SK-MEL-5 (cell line): ENCODE data around the gene ERBB4. TPM values are rescaled to one million over a fixed set of nuclear protein-coding genes. Genes with fewer than 3 reads are reported as not detected.
A peak's percentile ranks its signal among the peaks of the same experiment; 100 is the strongest.
"Not testable (repeated sequence)": the region's sequence is repeated elsewhere in the genome, so short reads cannot be mapped to it uniquely, and the experiment has no call there.

Experiments used
- DNase-seq: peaks from one replicate; pipeline ENCODE4 v3.0.0-alpha.2; 2016; ENCODE audit warnings: low read depth, low spot score
- in situ Hi-C: cut with HindIII; loops from 2 replicates; pipeline ENCODE4 v1.10.0; 2016; ENCODE audit warnings: low sequenced_read_pairs, high pct_unique_total_duplicates, low pct_unique_long_range_greater_than_20kb
- total RNA-seq: library from RNA; depleted of rRNA; stranded (reverse); fragments of >200 nt; shearing (Covaris generic); gene quantifications from 2 replicates; pipeline ENCODE4 v1.2.3, GENCODE V29; 2014

The ERBB4 gene
- total RNA-seq, 1 experiment from 2014 or later: 0.32 TPM

DNA sequence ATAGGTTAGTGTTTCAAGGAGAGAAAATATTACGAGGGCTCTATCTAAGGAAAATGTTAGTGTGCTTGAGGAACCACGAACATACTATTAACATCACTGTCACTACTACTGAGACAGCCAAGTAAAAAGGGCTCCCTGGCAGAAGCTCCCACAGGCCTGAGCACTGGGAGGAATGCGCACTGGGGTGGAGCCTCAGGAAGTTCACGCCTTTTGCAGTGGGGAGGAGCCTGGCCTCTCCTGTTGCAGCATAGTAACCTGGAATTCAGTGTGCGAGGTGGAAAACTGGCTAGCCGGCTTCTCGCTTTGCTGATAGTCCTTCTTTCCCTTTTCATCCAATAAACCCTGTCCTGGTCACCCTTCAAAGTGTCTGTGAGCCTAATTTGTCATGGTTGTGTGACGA is 250.3 kb downstream of the ERBB4 start:
- in situ Hi-C loops: no loop called here
- no peak for DNase-seq

- no peak for DNase-seq
- in situ Hi-C loops: no loop called here
Observed at GRCh38 chr2:212284166-212284565, 254.4 kb downstream of the ERBB4 start.

GRCh38 chr2:212282671-212283261 is 255.8 kb downstream of the ERBB4 start:
- DNase-seq: no peak
- in situ Hi-C loops: no loop called here

- in situ Hi-C loops: no loop called here
- no peak for DNase-seq
Observed at GRCh38 chr2:212276813-212277212, 261.8 kb downstream of the ERBB4 start.

- DNase-seq: peak; percentile 5
- in situ Hi-C loops: no loop called here
Observed at GRCh38 chr2:212274215-212274614, 264.4 kb downstream of the ERBB4 start.

DNA sequence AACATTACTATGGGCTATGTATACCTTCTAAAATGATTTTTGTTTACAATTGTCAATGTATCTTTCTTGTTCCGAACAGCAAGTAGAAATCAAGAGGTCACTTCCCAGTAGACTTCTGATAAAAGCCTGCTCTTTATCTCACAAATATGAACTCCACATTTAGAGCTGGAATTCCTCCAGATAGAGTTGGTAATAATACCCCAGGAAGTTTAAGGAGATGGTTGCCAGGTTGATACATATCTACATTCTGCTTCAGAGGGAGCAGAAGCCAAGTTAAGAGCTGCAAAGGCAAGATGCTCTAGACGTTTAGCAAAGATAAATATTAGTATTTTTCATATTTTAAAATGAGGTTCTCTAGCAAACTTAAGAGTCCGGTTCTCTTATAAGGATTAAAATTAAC is 267.0 kb downstream of the ERBB4 start:
- no peak for DNase-seq
- in situ Hi-C loops: no loop called here

- in situ Hi-C loops: no loop called here
- no peak for DNase-seq
Observed at GRCh38 chr2:212269005-212269404, 269.6 kb downstream of the ERBB4 start.

DNA sequence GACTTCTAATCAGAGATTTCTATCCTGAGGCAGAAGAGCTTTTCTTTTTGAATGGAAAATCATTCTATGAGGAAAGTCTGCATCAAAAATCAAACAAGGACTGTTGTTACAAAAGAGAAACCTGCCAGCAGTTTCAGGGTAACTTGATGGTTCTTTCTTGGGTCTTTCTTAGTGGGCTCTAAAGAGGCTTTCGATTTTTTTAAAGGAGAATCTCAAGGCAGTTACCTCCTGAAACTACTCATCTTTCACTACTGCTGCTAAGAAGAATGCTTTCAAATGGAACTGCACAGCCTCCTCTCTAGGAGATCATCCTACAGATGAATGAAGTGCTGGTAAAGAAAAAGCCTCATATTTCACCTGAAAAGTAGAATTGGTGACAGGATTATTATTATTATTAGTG is 272.3 kb downstream of the ERBB4 start:
- in situ Hi-C loops: no loop called here
- DNase-seq: no peak

- in situ Hi-C loops: no loop called here
- no peak for DNase-seq
Observed at GRCh38 chr2:212265777-212266176, 272.8 kb downstream of the ERBB4 start.

DNA sequence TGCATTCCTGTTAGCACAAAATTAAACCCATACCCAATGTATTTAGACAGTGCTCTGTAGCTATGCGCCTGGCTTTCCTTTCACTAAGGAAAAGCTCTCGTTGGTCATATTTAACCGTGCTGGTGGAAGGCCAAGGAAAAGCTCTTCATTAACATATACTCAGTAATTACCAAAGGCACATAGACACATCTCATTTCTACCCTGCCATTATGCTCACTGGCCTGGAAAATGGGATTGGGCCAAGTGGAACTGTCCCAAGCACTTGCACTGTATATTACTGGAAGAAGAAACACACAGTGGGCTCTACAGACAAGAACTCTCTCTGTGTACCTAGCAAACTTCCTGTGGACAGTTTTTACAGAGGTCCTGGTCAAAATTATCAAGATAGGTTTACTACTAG is 274.4 kb downstream of the ERBB4 start:
- in situ Hi-C loops: no loop called here
- no peak for DNase-seq

- in situ Hi-C loops: no loop called here
- no peak for DNase-seq
Observed at GRCh38 chr2:212259226-212259625, 279.4 kb downstream of the ERBB4 start.

DNA sequence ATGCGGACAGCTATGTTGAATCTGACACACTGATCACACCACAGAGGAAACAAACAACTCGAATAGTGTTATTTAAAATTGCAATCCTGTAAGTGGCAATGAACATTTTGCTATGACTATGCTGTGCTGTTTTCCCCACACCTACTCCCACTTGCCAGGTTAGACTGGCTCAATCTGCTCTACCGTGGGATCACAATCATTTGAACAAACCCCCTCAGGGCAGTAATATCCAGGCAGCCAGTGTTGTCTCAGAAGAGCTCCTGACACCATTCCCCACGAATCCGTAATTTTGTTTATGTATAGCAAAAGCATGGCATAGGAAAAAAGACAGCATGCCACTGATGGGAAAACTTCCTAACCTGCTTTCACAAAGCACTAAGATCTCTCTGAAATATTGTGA is 284.3 kb downstream of the ERBB4 start:
- DNase-seq: no peak
- in situ Hi-C loops: no loop called here

GRCh38 chr2:212249451-212249850 is 289.2 kb downstream of the ERBB4 start:
- in situ Hi-C loops: no loop called here
- DNase-seq: no peak

- no peak for DNase-seq
- in situ Hi-C loops: no loop called here
Observed at GRCh38 chr2:212245880-212246279, 292.7 kb downstream of the ERBB4 start.

GRCh38 chr2:212242724-212243123 is 295.9 kb downstream of the ERBB4 start:
- DNase-seq: no peak
- in situ Hi-C loops: no loop called here

- DNase-seq, in situ Hi-C loops: not testable (repeated sequence)
Observed at GRCh38 chr2:212238152-212238551, 300.4 kb downstream of the ERBB4 start.

GRCh38 chr2:212237350-212238095 is 301.1 kb downstream of the ERBB4 start:
- no peak for DNase-seq
- in situ Hi-C loops: no loop called here

DNA sequence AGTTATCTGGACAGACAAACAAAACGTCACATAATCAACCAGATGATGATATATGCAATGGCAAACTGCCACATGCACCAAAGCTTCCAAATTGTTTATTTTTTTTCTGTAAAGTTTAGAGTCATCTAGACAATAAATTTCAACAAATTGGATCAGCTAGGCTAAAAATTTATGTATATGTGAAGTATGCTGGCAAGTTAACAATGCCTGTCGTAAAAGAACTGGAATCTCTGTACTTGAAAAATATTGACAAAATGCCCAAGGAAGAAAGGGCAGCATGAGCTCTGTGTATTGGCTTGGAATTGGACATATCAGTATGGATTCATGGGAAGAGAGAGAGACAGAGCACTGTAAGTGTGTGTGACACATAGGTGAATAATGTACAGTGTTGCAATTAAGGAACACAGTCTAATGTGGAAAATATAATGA is 309.8 kb downstream of the ERBB4 start:
- DNase-seq: no peak
- in situ Hi-C loops: no loop called here

DNA sequence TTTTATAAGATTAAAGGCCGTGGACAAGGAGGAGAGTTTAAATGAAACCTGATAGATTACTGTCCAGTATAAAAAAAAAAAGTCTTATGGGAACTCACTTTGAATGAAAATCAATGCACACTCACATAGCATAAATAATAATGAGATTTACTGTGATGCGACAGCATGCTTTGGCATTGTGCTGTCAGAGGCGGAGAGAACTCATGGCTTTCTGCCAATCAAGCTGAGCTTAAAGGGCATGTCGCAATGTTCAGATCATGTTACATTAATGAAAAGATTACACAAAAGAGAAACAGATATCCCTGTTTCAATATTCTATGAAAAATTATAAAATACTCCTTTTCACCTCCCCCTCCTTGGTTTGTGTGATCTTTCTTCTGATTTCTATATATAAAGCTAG is 310.8 kb downstream of the ERBB4 start:
- DNase-seq: peak; percentile 48
- in situ Hi-C loops: no loop called here
